ENCODE results near the gene NSF.
"Not testable (repeated sequence)": the region's sequence is repeated elsewhere in the genome, so short reads cannot be mapped to it uniquely, and the experiment has no call there.

Gene NSF

GRCh38 chr17:46759141-46759540 lies 168.7 kb downstream of the NSF start:
- DNase-seq = no peak

GRCh38 chr17:46763416-46763815 lies 172.9 kb downstream of the NSF start:
- no peak for DNase-seq

- DNase-seq = no peak
These were observed 173.7 kb downstream of the NSF start for GRCh38 chr17:46764000-46764708.

GRCh38 chr17:46764709-46765401 lies 174.4 kb downstream of the NSF start:
- no peak for DNase-seq

- no peak for DNase-seq
These were observed 175.0 kb downstream of the NSF start for GRCh38 chr17:46765453-46765852.

- DNase-seq = no peak
These were observed 176.3 kb downstream of the NSF start for GRCh38 chr17:46766493-46767491.

- DNase-seq = no peak
These were observed 178.0 kb downstream of the NSF start for GRCh38 chr17:46768540-46768870.

GRCh38 chr17:46768896-46769295 lies 178.4 kb downstream of the NSF start:
- not testable (repeated sequence) for DNase-seq

- DNase-seq = no peak
These were observed 179.3 kb downstream of the NSF start for GRCh38 chr17:46769531-46770438.

GRCh38 chr17:46770439-46770817 lies 180.0 kb downstream of the NSF start:
- DNase-seq = no peak

- no peak for DNase-seq
These were observed 180.5 kb downstream of the NSF start for GRCh38 chr17:46770818-46771560.

GRCh38 chr17:46771561-46772474 lies 181.3 kb downstream of the NSF start:
- peak; percentile 10 to 63 (median 50) for DNase-seq

- peak in 1 of 3 experiments; percentile 70 for DNase-seq
These were observed 182.2 kb downstream of the NSF start for GRCh38 chr17:46772475-46773220.

GRCh38 chr17:46773221-46773605 lies 182.7 kb downstream of the NSF start:
- no peak for DNase-seq

- no peak for DNase-seq
These were observed 183.2 kb downstream of the NSF start for GRCh38 chr17:46773676-46774075.

- DNase-seq = no peak
These were observed 183.8 kb downstream of the NSF start for GRCh38 chr17:46774108-46774737.

GRCh38 chr17:46776298-46777005 lies 186.0 kb downstream of the NSF start:
- no peak for DNase-seq
